Sigmoid colon (tissue), 7 donors: ENCODE measurements around the gene MARCO. TPM values are rescaled to one million over a fixed set of nuclear protein-coding genes. Genes with fewer than 3 reads are reported as not detected.

Source experiments
- DNase-seq: peaks from one replicate; pipeline ENCODE4 v3.0.0-alpha.2; 2019
- H3K27ac ChIP-seq, 4 donors: fragments of 200-600 bp; sonication (generic); one replicate each; pipeline ENCODE4 v1.5.1; 2016 to 2019; ENCODE audit warnings: mild to moderate bottlenecking in 1 of 4
- H3K27me3 ChIP-seq, 3 donors: fragments of 200-600 bp; sonication (generic); one replicate each; pipeline ENCODE4 v1.5.1; 2019; ENCODE audit warnings: mild to moderate bottlenecking in 1 of 3
- H3K36me3 ChIP-seq, 4 donors: fragments of 200-600 bp; sonication (generic); one replicate each; pipeline ENCODE4 v1.5.1; 2016 to 2019
- H3K4me1 ChIP-seq, 4 donors: fragments of 200-600 bp; sonication (generic); one replicate each; pipeline ENCODE4 v1.5.1; 2017 to 2019
- H3K4me3 ChIP-seq, 4 donors: fragments of 200-600 bp; sonication (generic); one replicate each; pipeline ENCODE4 v1.5.1; 2017 to 2019; ENCODE audit warnings: mild to moderate bottlenecking in 2 of 4, moderate library complexity in 1 of 4
- H3K9me3 ChIP-seq, 4 donors: fragments of 200-600 bp in 3 of 4; sonication (generic) in 3 of 4; one replicate each; pipeline versions ENCODE4 v1.5.1 to v1.6.1; 2013 to 2019
- EP300 ChIP-seq, 4 donors: sonication (generic); formaldehyde crosslinking; IDR thresholded peaks; one replicate each; pipeline ENCODE4 v1.6.1; 2017; ENCODE audit warnings: antibody characterized with exemption in 4 of 4
- POLR2A ChIP-seq, 2 donors: fragments of 450-650 bp; IDR thresholded peaks; one replicate each; pipeline ENCODE4 v1.6.1; 2016; ENCODE audit warnings: antibody characterized with exemption in 2 of 2, mild to moderate bottlenecking in 2 of 2, moderate library complexity in 2 of 2
- POLR2AphosphoS5 ChIP-seq, 4 donors: sonication (generic); formaldehyde crosslinking; IDR thresholded peaks; one replicate each; pipeline ENCODE4 v1.6.1; 2017; ENCODE audit warnings: antibody characterized with exemption in 4 of 4
- WGBS, 2 donors: extraction: QIAGEN DNeasy Blood & Tissue Kit; methylation state at CpG; one replicate each; pipeline ENCODE4 v1.1.7; 2013; 5-methylcytosine and 5-hydroxymethylcytosine counted together
- intact Hi-C: fragments of 100-400 bp; cut with DNase I; formaldehyde crosslinking; loops from one replicate; pipeline ENCODE4 v1.15.1; 2023
- polyA plus RNA-seq, 3 donors: library from polyadenylated mRNA; stranded (reverse); fragments of 200-250 nt; gene quantifications; one replicate each; pipeline ENCODE4 v1.2.3, GENCODE V29; 2013
- total RNA-seq, 4 donors: library from RNA; depleted of rRNA; stranded (reverse); fragments of >200 nt; gene quantifications; one replicate each; pipeline ENCODE4 v1.1.0, GENCODE V29; 2016
- TF ChIP-seq, protein P1 (sequence below), 4 experiments: fragments of 450-650 bp in 3 of 4; fragments of 200-600 bp in 1 of 4; IDR thresholded peaks; one replicate each; pipeline ENCODE4 v1.5.1; 2016 to 2019; ENCODE audit warnings: antibody characterized with exemption in 4 of 4, mild to moderate bottlenecking in 3 of 4, moderate library complexity in 2 of 4
- donor health status: healthy with polysubstance abuse.
- donor health status: Bipolar disorder and iron deficiency.
- donor health status: healthy.

The MARCO gene
- total and polyA plus RNA-seq, 7 donors = 3.3 to 18.7 (median 10.6) TPM; not detected in 1

DNA sequence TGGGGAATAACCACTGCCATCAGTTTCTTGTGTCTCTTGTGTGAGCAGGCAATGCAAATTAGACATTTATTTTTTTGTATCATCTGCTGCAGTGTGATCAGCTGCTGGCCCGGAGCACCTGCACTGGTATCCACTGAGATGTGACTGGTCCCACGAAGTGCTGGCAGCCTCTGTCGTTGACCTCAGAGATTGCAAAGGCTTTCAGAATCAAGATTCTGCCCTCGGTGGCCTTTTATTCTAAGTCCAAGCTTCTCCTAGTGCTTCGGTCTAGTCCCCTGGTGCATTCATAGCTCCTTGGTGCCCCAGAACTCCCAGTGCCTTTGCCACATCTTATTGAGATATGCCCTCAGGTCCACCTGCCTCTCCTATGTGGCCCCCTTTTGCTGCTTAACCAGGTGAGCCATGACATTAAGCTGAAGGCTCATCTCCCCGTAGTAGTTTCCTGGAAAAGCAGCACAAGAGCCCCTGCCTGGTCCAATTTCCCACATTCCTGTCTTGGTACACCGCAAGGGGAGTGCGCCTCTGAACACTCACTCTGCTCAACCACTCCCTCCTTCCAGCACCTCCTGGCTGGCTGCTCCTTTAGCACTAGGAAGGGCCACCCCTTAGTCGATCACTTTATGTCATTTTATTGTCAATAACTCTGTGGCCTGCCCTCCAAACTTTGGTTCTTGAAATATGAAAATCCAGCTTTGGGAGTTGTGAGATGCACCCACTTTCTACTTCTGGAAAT lies 27.1 kb upstream of the MARCO start:
- no peaks in the 10 kb centered on the region for H3K36me3 ChIP-seq
- WGBS, 2 donors = 75 to 83% methylated on average over 9 of the region's 9 CpGs

DNA sequence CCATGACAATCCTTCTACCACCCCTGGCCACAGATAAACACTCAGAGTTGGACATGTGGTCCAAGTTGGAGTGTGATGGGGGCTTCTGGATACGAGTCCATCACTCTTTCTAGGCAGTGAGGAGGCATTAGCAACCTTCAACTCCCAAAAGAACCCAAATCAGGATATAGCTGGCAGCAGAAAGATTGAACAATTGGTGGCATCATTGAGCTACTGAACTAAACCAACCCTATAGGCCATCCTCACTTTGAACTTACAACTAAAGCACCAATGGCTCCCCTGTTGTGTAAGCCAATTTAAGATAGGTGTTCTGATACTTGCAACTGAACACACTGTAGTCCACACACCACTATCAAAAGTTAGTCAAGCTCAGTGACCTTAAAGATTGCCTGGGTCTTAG lies 24.0 kb upstream of the MARCO start:
- H3K36me3 ChIP-seq = no peaks in the 10 kb centered on the region
- TF ChIP-seq EP300 (IDR thresholded peaks at IDR 0.05) (no peak), POLR2AphosphoS5 (IDR thresholded peaks at IDR 0.05) (no peak)
- TF ChIP-seq, protein P1, sequence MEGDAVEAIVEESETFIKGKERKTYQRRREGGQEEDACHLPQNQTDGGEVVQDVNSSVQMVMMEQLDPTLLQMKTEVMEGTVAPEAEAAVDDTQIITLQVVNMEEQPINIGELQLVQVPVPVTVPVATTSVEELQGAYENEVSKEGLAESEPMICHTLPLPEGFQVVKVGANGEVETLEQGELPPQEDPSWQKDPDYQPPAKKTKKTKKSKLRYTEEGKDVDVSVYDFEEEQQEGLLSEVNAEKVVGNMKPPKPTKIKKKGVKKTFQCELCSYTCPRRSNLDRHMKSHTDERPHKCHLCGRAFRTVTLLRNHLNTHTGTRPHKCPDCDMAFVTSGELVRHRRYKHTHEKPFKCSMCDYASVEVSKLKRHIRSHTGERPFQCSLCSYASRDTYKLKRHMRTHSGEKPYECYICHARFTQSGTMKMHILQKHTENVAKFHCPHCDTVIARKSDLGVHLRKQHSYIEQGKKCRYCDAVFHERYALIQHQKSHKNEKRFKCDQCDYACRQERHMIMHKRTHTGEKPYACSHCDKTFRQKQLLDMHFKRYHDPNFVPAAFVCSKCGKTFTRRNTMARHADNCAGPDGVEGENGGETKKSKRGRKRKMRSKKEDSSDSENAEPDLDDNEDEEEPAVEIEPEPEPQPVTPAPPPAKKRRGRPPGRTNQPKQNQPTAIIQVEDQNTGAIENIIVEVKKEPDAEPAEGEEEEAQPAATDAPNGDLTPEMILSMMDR (IDR thresholded peaks at IDR 0.05) = no peak
- intact Hi-C loops = no loop called here
- H3K27ac ChIP-seq = no peak overlapping the region
- WGBS, 2 donors = 64 to 80% methylated on average over 1 of the region's 1 CpG
- DNase-seq = no peak
- H3K9me3 ChIP-seq = no peaks in the 10 kb centered on the region
- no peaks in the 10 kb centered on the region for H3K27me3 ChIP-seq
- no peak overlapping the region for H3K4me3 ChIP-seq
- H3K4me1 ChIP-seq = no peaks in the 10 kb centered on the region

More for the DNA sequence above, 27.1 kb upstream of the MARCO start:
- Histone ChIP-seq H3K27me3 (no peaks in the 10 kb centered on the region), H3K27ac (no peak overlapping the region), H3K4me3 (no peak overlapping the region), H3K4me1 (no peaks in the 10 kb centered on the region), H3K9me3 (no peaks in the 10 kb centered on the region)
- intact Hi-C loops = no loop called here
- TF ChIP-seq EP300 (IDR thresholded peaks at IDR 0.05) (no peak), POLR2A (IDR thresholded peaks at IDR 0.05) (no peak), POLR2AphosphoS5 (IDR thresholded peaks at IDR 0.05) (no peak)
- TF ChIP-seq, protein P1 (IDR thresholded peaks at IDR 0.05) = no peak
- DNase-seq = no peak

DNA sequence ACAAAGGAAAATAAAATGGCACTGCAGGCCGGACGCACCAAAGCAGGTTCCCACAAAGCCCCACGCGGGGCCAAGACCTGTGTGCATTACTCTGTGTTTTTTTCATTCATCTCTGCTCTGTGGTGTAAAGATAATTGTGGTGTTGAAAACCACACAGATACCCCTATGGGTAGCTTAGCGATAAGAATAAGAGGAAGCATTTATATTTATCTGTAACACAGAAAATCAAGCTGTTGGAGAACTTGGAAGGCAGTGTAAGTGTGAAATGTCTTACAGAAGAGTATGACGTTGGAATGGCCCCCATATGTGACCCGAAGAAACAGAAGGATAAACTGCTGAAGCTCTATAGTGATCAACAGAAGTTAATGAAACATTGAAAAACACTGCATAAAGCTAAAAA lies 20.3 kb upstream of the MARCO start:
- intact Hi-C loops = no loop called here
- H3K27me3 ChIP-seq = no peaks in the 10 kb centered on the region
- WGBS, 2 donors = 65 to 85% methylated on average over 7 of the region's 7 CpGs
- TF ChIP-seq POLR2A (IDR thresholded peaks at IDR 0.05) (no peak), EP300 (IDR thresholded peaks at IDR 0.05) (no peak), POLR2AphosphoS5 (IDR thresholded peaks at IDR 0.05) (no peak)
- TF ChIP-seq, protein P1 (IDR thresholded peaks at IDR 0.05) = no peak
- DNase-seq = no peak
- no peaks in the 10 kb centered on the region for H3K36me3 ChIP-seq
- H3K9me3 ChIP-seq = no peaks in the 10 kb centered on the region
- no peak overlapping the region for H3K27ac ChIP-seq
- H3K4me3 ChIP-seq = no peak overlapping the region
- H3K4me1 ChIP-seq = no peaks in the 10 kb centered on the region

DNA sequence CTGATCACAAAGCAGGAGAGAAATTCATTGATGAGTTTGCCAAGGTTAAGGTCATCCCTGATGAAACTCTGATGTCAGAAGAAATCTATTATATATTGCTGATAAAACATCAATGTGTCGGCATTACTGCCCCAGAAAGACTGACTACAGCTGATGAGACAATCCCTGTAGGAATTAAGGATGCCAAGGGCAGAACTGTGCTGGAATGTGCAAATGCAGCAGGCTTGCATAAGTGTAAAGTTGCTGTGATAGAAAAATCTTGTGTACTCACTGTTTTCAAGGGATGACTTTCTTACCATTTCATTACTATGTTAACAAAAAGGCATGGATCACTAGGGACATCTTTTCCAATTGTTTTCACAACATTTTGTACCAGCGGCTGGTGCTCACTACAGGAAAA lies 19.7 kb upstream of the MARCO start:
- no peak for DNase-seq
- Histone ChIP-seq H3K27me3 (no peaks in the 10 kb centered on the region), H3K4me1 (no peaks in the 10 kb centered on the region), H3K9me3 (no peaks in the 10 kb centered on the region), H3K36me3 (no peaks in the 10 kb centered on the region), H3K27ac (no peak overlapping the region), H3K4me3 (no peak overlapping the region)
- no peak for TF ChIP-seq POLR2AphosphoS5 (IDR thresholded peaks at IDR 0.05)
- no peak for TF ChIP-seq POLR2A (IDR thresholded peaks at IDR 0.05)
- no peak for TF ChIP-seq EP300 (IDR thresholded peaks at IDR 0.05)
- TF ChIP-seq, protein P1 (IDR thresholded peaks at IDR 0.05) = no peak
- 91 to 95% methylated on average over 2 of the region's 2 CpGs for WGBS, 2 donors
- intact Hi-C loops = no loop called here

DNA sequence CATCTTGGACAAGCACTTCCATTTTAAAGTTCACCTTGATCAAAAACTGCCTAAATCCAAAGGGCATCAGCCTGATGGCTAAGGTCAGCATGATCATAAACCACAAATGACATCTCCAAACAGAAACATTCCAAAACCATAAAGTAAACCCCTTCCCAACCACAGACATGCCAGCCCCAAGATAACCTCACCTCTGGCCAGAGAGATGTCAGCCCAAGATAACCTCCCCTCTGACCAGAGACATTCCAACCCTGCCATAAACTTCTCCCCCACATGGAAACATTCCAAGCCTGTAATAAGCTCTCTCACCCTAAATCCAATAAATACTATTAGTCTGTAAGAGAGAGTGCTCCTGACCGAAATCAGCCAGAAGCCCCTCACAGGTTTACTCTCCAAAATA lies 18.6 kb upstream of the MARCO start:
- no peaks in the 10 kb centered on the region for H3K9me3 ChIP-seq
- intact Hi-C loops = no loop called here
- no peak for TF ChIP-seq POLR2A (IDR thresholded peaks at IDR 0.05)
- no peak for TF ChIP-seq EP300 (IDR thresholded peaks at IDR 0.05)
- H3K36me3 ChIP-seq = no peaks in the 10 kb centered on the region
- no peaks in the 10 kb centered on the region for H3K4me1 ChIP-seq
- H3K4me3 ChIP-seq = no peak overlapping the region
- H3K27ac ChIP-seq = no peak overlapping the region
- 59 to 80% methylated on average over 1 of the region's 1 CpG for WGBS, 2 donors
- DNase-seq = no peak
- no peaks in the 10 kb centered on the region for H3K27me3 ChIP-seq
